LHCN-M2 (cell line): Measurements from ENCODE around the gene KCTD4. TPM values are rescaled to one million over a fixed set of nuclear protein-coding genes. Genes with fewer than 3 reads are reported as not detected.

Source experiments
- DNase-seq: peaks from one replicate; pipeline ENCODE4 v3.0.0-alpha.2; 2012; ENCODE audit warnings: low read depth
- total RNA-seq: library from RNA; depleted of rRNA; stranded (reverse); fragments of >200 nt; gene quantifications from 2 replicates; pipeline ENCODE4 v1.2.3, GENCODE V29; 2014

The KCTD4 gene
- total RNA-seq, 1 experiment from 2014 or later: not detected

DNA sequence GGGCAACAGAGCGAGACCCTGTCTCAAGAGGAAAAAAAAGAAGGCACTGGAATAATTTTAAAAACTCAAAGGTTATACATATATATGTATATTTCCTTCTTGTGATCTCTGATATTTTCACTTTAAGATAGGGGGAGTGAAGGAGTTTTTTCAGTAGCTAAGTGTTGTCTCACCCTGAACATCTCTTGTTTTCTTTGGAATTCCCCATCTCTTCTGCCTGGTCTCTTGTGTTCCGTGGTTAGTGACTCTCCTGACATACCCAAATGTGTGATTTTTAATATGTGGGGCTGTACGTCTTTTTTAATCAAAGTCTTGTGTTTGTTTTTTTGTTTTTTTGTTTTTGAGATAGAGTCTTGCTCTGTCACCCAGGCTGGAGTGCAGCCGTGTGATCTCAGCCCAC, 15.3 kb upstream of the KCTD4 start:
- DNase-seq: no peak

- peak; percentile 55 for DNase-seq
Observed at GRCh38 chr13:45215392-45216077, 14.7 kb upstream of the KCTD4 start.

DNA sequence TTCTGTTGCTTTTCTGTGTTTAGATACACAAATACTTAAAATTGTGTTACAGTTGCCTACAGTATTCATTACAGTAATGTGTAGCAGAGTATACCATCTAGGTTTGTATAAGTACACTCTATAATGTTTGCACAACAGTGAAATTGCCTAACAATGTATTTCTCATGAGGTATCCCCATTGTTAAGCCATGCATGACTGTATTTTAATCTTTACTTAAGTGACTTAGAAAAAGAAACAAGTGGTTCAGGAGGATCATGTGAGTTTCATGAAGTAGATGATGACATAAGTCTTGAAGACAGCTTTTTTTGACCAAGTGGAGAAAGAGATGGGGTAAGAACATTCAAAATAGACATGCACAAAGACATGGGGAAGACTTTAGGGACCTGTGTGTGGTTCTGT, 8.4 kb upstream of the KCTD4 start:
- DNase-seq: peak; percentile 48

GRCh38 chr13:45208132-45208531, 7.3 kb upstream of the KCTD4 start:
- DNase-seq: no peak

- peak; percentile 66 for DNase-seq
Observed at GRCh38 chr13:45207319-45207718, 6.5 kb upstream of the KCTD4 start.

DNA sequence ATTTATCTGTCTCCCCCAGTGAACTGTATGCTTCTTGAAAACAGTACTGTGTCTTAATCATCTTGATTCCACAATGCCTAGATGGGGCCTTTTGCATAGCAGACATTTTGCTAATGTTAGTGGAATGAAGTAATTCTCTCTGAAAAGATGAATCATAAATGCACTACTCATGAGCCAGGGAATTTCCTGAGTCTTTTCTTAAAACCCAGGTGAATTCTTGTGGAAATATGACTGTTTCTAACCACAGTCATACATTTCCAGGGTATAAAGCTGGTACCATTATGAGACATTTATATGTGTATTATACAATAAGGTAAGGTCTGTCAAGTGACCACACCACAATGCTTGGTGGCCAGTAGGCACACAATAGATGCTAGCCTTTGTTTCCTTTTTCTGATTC, 5.5 kb upstream of the KCTD4 start:
- DNase-seq: peak; percentile 93

- DNase-seq: no peak
Observed at GRCh38 chr13:45205124-45205523, 4.3 kb upstream of the KCTD4 start.

DNA sequence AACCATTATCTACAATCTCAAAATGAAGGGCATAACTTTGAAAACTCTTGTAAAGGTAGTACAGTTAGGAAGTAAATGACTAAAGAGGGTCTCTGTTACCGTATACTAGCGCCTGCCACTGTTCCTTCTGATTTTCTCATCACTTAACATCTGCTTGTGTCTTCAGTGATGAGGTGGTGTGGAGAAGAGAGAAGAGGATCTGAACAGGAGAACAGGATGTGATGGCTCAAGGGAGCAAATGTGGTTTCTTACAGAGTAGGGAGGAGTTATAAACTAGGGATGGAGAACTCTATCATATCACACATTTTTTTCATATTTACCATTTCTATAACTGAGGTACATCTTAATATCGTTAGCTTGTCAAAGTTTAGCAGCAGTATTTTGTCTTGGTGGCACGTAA, 1.1 kb downstream of the KCTD4 start:
- DNase-seq: peak; percentile 68

GRCh38 chr13:45198924-45199323, 1.9 kb downstream of the KCTD4 start:
- peak; percentile 62 for DNase-seq

- DNase-seq: no peak
Observed at GRCh38 chr13:45198041-45198440, 2.8 kb downstream of the KCTD4 start.

DNA sequence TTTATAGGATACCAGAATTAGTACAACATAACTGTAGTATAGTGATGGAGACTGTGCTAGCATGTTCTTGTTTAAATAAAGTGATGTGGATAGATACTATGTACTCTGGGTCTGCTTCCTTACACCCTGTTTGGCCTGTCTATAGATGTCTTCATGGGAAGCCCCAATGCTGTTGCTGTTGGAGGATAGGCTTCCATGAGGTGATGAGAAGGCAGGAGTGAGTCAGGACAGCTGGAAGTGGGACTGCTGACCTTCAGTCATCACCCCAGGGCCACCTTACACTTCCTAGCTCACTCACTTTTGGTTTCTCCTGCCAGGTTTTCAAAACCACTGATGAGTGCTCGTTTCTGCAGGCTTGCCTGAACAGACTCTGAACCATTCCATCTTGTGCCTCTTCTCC, 4.2 kb downstream of the KCTD4 start:
- DNase-seq: peak; percentile 85

DNA sequence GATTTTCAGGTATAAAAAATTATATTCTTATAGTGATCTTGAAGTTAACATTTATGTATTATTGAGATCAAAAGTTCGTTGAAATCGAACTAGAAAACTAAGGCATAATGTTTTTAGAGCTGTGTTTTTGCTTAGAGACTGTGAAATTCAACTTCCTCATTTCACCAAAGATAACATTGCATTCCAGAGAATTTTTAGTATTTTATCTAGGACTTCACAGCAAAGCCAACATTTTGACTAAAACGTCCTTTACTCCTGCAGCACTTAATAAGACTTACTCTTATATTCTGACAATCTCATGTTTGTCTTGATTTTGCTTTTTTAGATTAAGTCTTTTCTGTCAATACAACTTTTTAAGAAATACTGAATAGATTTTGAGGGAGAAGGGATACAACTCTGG, 4.7 kb downstream of the KCTD4 start:
- DNase-seq: no peak

- DNase-seq: no peak
Observed at GRCh38 chr13:45195421-45195820, 5.4 kb downstream of the KCTD4 start.

GRCh38 chr13:45194081-45194939, 6.5 kb downstream of the KCTD4 start:
- no peak for DNase-seq

- DNase-seq: no peak
Observed at GRCh38 chr13:45191874-45192273, 9.0 kb downstream of the KCTD4 start.

DNA sequence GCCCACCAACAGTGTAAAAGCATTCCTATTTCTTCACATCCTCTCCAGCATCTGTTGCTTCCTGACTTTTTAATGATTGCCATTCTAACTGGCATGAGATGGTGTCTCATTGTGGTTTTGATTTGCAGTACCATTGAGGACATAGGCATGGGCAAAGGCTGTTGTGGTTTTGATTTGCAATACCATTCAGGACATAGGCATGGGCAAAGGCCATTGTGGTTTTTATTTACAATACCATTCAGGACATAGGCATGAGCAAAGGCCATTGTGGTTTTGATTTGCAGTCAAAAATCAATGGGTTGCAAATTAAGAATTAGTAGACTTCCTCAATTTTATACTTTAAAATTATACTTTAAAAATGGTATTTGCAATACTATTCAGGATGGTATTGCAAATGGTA, 11.3 kb downstream of the KCTD4 start:
- DNase-seq: peak; percentile 99

GRCh38 chr13:45189077-45189476, 11.8 kb downstream of the KCTD4 start:
- DNase-seq: peak; percentile 56

GRCh38 chr13:45185286-45185685, 15.6 kb downstream of the KCTD4 start:
- no peak for DNase-seq

DNA sequence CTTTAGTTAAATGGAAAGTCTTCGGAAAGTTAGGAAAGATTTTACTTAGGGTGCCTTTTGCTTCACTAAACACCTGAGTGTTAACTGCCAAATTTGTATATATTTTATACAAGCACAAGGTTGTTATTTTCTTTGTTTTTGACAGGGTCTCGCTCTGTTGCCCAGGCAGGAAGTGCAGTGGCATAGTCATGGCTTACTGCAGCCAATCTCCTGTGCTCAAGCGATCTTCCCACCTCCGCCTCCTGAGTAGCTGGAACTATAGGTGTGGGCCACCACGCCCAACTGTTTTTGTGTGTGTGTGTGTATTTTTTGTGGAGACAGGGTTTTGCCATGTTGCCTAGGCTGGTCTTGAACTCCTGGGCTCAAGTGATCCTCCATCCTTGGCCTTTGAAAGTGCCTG, 16.2 kb downstream of the KCTD4 start:
- DNase-seq: no peak

- DNase-seq: peak; percentile 45
Observed at GRCh38 chr13:45180713-45181601, 19.9 kb downstream of the KCTD4 start.

DNA sequence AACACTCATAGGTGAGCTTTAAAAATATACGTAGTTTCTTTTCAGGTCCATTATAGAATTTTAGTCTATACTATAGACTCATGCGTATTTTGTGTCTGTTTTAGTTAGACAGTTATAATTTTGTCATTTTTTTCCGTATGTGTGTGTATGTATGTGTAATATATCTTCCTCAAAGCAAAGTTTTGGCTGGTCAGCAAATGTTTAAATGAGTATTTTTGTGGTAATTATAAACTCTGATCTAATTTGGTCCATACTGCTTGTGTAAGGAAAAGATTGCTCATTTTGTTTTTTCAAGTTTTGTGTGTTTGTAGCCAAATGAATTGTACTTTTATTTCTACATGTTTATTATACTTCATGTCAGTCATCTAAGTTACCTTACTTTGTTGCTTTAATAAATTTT, 20.5 kb downstream of the KCTD4 start:
- no peak for DNase-seq

DNA sequence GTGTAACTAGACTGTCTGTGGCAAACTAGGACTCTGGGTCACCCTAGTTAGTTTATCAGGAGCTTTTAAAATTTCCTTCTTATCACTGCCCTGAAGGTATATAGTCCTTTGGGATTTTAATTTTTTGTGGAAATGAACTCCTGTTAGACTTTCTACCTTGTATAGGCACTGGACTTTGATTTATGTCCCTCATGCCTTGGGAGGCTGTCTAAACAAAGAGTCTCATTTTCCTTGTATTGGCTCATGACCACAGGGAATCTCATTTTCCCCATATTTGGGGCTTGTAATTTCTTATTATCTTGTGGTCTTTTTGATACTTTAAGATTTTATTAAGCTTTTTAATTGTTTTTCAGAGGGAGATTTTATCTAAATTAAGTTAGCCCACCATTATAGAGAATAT, 21.4 kb downstream of the KCTD4 start:
- DNase-seq: peak; percentile 80
